MM.1S (cell line): ENCODE data around the gene CELA2B.

Experiments
- DNase-seq: peaks from one replicate; pipeline ENCODE4 v3.0.0-alpha.2; 2015
- H2AFZ ChIP-seq: fragments of 300-600 bp; sonication (generic); 2 replicates; pipeline ENCODE4 v1.6.0; 2016; ENCODE audit warnings: antibody characterized with exemption, low read length
- H3F3A ChIP-seq: fragments of 300-600 bp; sonication (generic); 2 replicates; pipeline ENCODE4 v1.6.1; 2016; ENCODE audit warnings: mild to moderate bottlenecking, antibody characterized with exemption, low read length, moderate library complexity, mixed read lengths; ENCODE audit not compliant: insufficient read depth
- H3K27ac ChIP-seq: fragments of 300-600 bp; sonication (generic); 2 replicates; pipeline ENCODE4 v1.5.1; 2016; ENCODE audit warnings: mild to moderate bottlenecking, low read length
- H3K27me3 ChIP-seq: fragments of 300-600 bp; sonication (generic); replicated peaks from 2 replicates; pipeline ENCODE4 v1.6.0; 2016; ENCODE audit warnings: low read length; ENCODE audit not compliant: insufficient read depth
- H3K36me3 ChIP-seq: fragments of 300-600 bp; sonication (generic); replicated peaks from 2 replicates; pipeline ENCODE4 v1.6.1; 2016; ENCODE audit warnings: mild to moderate bottlenecking, low read length, mixed read lengths; ENCODE audit not compliant: insufficient read depth
- H3K4me1 ChIP-seq: fragments of 300-600 bp; sonication (generic); 2 replicates; pipeline ENCODE4 v1.6.1; 2016; ENCODE audit warnings: low read length, mixed read lengths
- H3K4me2 ChIP-seq: fragments of 300-600 bp; sonication (generic); 2 replicates; pipeline ENCODE4 v1.6.0; 2016; ENCODE audit warnings: low read depth, low read length
- H3K4me3 ChIP-seq: fragments of 300-600 bp; sonication (generic); 2 replicates; pipeline ENCODE4 v1.5.1; 2016; ENCODE audit warnings: low read length, mixed read lengths
- H3K79me2 ChIP-seq: fragments of 300-600 bp; sonication (generic); 2 replicates; pipeline ENCODE4 v1.6.1; 2016; ENCODE audit warnings: mixed run types, low read length, mixed read lengths
- H3K9ac ChIP-seq: fragments of 300-600 bp; sonication (generic); 2 replicates; pipeline ENCODE4 v1.6.1; 2016; ENCODE audit warnings: low read length, mixed read lengths
- H3K9me2 ChIP-seq: fragments of 300-600 bp; sonication (generic); replicated peaks from 2 replicates; pipeline ENCODE4 v1.6.1; 2016; ENCODE audit warnings: mild to moderate bottlenecking, low read length, mixed read lengths; ENCODE audit not compliant: insufficient read depth
- H3K9me3 ChIP-seq: fragments of 300-600 bp; sonication (generic); replicated peaks from 2 replicates; pipeline ENCODE4 v1.6.1; 2016; ENCODE audit warnings: mild to moderate bottlenecking, low read length, mixed read lengths; ENCODE audit not compliant: insufficient read depth
- H4K20me1 ChIP-seq: fragments of 300-600 bp; sonication (generic); 2 replicates; pipeline ENCODE4 v1.6.1; 2016; ENCODE audit warnings: mild to moderate bottlenecking, low read length, moderate library complexity, mixed read lengths; ENCODE audit not compliant: insufficient read depth
- CTCF ChIP-seq: fragments of 300-600 bp; sonication (generic); IDR thresholded peaks from 2 replicates; pipeline ENCODE4 v1.5.1; 2016; ENCODE audit warnings: antibody characterized with exemption, low read length, mixed read lengths
- EZH2 ChIP-seq: fragments of 300-600 bp; sonication (generic); optimal IDR thresholded peaks from 2 replicates; pipeline ENCODE3; 2017; ENCODE audit warnings: low read depth, mild to moderate bottlenecking, antibody characterized with exemption, low read length, mixed read lengths
- EZH2phosphoT487 ChIP-seq: fragments of 300-600 bp; sonication (generic); IDR thresholded peaks from 2 replicates; pipeline ENCODE4 v1.6.1; 2018; ENCODE audit warnings: antibody characterized with exemption, low read length

The CELA2B gene

GRCh38 chr1:15525050-15526020, 49.4 kb downstream of the CELA2B start:
- peaks cover 24% of the 10 kb centered on the region for H3K79me2 ChIP-seq
- H3K9me2 ChIP-seq = no peaks in the 10 kb centered on the region
- H3K4me2 ChIP-seq = peak overlapping the region; percentile 74
- no peaks in the 10 kb centered on the region for H4K20me1 ChIP-seq
- H3K9ac ChIP-seq = peak overlapping the region; percentile 61
- peak overlapping the region; percentile 78 for H2AFZ ChIP-seq
- H3K27me3 ChIP-seq = no peaks in the 10 kb centered on the region
- peaks cover 16% of the 10 kb centered on the region for H3K4me1 ChIP-seq
- peak overlapping the region; percentile 93 for H3K4me3 ChIP-seq
- peak; percentile 97 for DNase-seq
- TF ChIP-seq EZH2 (no peak), EZH2phosphoT487 (no peak), CTCF (no peak)
- no peaks in the 10 kb centered on the region for H3K9me3 ChIP-seq
- peak overlapping the region; percentile 56; the same call in 1 of the 2 replicates for H3K27ac ChIP-seq
- no peaks in the 10 kb centered on the region for H3K36me3 ChIP-seq
- H3F3A ChIP-seq = peaks cover 10% of the 10 kb centered on the region

GRCh38 chr1:15526021-15526489, 50.2 kb downstream of the CELA2B start:
- DNase-seq = no peak
- H3K27me3 ChIP-seq = no peaks in the 10 kb centered on the region
- H3K27ac ChIP-seq = peak overlapping the region; percentile 56; the same call in 1 of the 2 replicates
- H2AFZ ChIP-seq = peak overlapping the region; percentile 78
- H3K9ac ChIP-seq = peak overlapping the region; percentile 61; the same call in 1 of the 2 replicates
- H3K4me1 ChIP-seq = peaks cover 16% of the 10 kb centered on the region
- H3F3A ChIP-seq = peaks cover 10% of the 10 kb centered on the region
- H3K9me3 ChIP-seq = no peaks in the 10 kb centered on the region
- peak overlapping the region; percentile 93 for H3K4me3 ChIP-seq
- peaks cover 24% of the 10 kb centered on the region for H3K79me2 ChIP-seq
- H3K4me2 ChIP-seq = peak overlapping the region; percentile 74
- no peak for TF ChIP-seq EZH2phosphoT487
- TF ChIP-seq CTCF = no peak
- TF ChIP-seq EZH2 = no peak
- no peaks in the 10 kb centered on the region for H3K36me3 ChIP-seq
- no peaks in the 10 kb centered on the region for H3K9me2 ChIP-seq
- H4K20me1 ChIP-seq = no peaks in the 10 kb centered on the region

GRCh38 chr1:15526490-15527339, 50.8 kb downstream of the CELA2B start, which contains the start of gene DNAJC16:
Gene DNAJC16, plus strand, starts transcription at chr1:15526848. Its CDS starts 2,258 bp downstream, at chr1:15529106.
- Histone ChIP-seq H3K9me3 (no peaks in the 10 kb centered on the region), H4K20me1 (no peaks in the 10 kb centered on the region), H3K36me3 (no peaks in the 10 kb centered on the region), H3K4me2 (peak within 1 kb of the TSS; percentile 97), H3K9ac (peak within 1 kb of the TSS; percentile 83), H3K27ac (peak within 1 kb of the TSS; percentile 69), H3F3A (peaks cover 10% of the 10 kb centered on the region), H3K27me3 (no peaks in the 10 kb centered on the region), H3K4me3 (peak within 1 kb of the TSS; percentile 93), H3K4me1 (peaks cover 16% of the 10 kb centered on the region), H3K79me2 (peaks cover 24% of the 10 kb centered on the region), H3K9me2 (no peaks in the 10 kb centered on the region), H2AFZ (peak within 1 kb of the TSS; percentile 78)
- no peak for TF ChIP-seq EZH2
- TF ChIP-seq CTCF = peak; percentile 23
- DNase-seq = peak; percentile 100
